Adipose tissue (tissue), 3 donors: ENCODE data around the gene RPLP2. TPM values are rescaled to one million over a fixed set of nuclear protein-coding genes. Genes with fewer than 3 reads are reported as not detected.

ENCODE experiments used
- H3K27ac ChIP-seq: one replicate; pipeline ENCODE4 v1.5.1; 2013; ENCODE audit warnings: low read depth, low read length
- WGBS, 3 donors: extraction: QIAGEN DNeasy Blood & Tissue Kit; methylation state at CpG; one replicate each; pipeline ENCODE4 v1.1.7; 2013; 5-methylcytosine and 5-hydroxymethylcytosine counted together
- polyA plus RNA-seq, 3 donors: library from polyadenylated mRNA; stranded (reverse); fragments of 200-250 nt; gene quantifications; one replicate each; pipeline ENCODE4 v1.2.3, GENCODE V29; 2013
- donor health status: healthy with polysubstance abuse.
- donor health status: Bipolar disorder and iron deficiency.
- donor health status: healthy.

RPLP2 gene
- polyA plus RNA-seq, 3 donors = 1,158 to 3,822 (median 2,898) TPM

DNA sequence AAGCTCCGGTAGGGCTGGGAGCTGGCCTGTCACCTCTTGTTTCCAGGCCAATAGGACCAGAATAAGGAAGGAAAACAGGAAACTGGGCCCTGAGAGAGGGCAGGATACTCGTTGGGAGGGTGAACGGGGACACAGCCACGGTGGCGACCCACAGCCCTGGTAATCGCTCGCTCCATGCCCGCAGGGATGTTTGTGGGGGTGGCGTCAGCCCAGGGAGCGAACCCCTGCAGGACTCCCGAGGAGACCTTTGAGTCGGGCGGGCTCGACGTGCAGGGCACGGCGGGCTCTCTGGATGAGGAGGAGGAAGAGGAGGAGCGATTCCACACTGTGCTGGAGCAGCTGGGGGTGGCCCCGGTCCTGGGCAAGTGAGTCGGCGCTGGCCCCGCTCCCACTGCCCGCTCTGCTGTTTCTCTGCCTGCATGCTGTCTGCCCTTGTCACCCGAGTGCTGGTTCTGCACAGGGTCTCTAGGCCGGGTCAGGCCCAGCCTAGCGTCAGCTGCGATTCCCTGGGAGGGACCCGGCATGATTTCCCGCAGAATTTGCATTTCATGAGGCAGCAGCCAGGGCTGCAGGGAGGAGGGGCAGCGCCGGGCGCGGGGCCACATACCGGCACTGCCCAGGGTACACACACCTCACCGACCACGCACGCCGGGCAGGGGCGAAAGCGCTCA, 19.5 kb downstream of the RPLP2 start:
- no peak overlapping the region for H3K27ac ChIP-seq
- WGBS, 3 donors = 5 to 33% (median 10%) methylated on average over 39 to 40 of the region's 40 CpGs

DNA sequence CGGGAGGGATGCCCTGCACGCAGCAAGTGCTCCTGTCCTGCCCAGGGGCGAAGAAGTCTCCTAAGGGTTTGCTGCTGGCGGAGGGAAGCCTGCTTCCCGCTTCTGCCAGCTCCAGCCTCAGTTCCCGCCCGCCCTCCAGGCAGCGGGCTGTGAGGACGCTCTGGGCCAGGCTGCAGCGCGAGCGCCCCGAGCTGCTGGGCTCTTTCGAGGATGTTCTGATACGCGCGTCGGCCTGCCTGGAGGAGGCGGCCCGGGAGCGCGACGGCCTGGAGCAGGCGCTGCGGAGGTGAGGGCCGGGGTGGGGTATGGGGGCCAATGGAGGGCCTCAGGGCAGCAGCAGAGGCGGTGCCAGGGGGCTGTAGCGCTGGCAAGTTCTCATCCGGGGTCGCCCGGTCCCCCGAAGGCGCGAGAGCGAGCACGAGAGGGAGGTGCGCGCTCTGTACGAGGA, 20.1 kb downstream of the RPLP2 start:
- no peak overlapping the region for H3K27ac ChIP-seq
- WGBS, 3 donors = 3 to 64% (median 3%) methylated on average over 31 to 39 of the region's 39 CpGs

DNA sequence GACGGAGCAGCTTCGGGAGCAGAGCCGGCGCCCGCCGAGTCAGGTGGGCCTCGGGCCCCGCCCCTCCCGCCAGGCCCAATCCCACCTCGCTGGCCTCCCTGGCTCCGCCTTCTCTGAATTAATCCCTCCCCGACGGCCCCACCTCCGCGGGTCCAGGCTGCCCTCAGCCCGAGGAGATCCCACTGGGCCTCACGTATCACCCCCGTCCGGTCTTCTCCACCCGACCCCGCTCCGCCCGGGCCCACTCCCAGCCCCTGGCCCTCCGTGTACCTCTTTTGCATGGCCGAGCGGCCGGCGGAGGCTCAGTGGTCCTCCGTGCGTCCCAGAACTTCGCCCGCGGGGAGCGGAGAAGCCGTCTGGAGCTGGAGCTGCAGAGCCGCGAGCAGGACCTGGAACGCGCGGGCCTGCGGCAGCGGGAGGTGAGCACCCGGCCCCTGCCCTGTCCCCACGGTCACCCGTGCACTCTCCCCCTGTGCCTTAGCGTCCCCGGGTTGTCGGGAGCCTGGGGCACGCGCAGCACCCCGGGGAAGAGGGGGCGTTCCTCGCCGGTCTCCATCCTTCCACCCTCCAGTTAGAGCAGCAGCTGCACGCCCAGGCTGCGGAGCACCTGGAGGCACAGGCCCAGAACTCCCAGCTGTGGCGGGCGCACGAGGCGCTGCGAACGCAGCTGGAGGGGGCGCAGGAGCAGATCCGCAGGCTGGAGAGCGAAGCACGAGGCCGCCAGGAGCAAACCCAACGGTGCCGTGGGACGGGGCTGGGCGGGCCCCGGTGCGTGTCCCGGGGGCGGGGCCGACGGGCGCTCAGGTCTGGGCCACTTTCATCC, 20.7 kb downstream of the RPLP2 start:
- 7 to 63% (median 9%) methylated on average over 68 to 78 of the region's 78 CpGs for WGBS, 3 donors
- no peak overlapping the region for H3K27ac ChIP-seq

DNA sequence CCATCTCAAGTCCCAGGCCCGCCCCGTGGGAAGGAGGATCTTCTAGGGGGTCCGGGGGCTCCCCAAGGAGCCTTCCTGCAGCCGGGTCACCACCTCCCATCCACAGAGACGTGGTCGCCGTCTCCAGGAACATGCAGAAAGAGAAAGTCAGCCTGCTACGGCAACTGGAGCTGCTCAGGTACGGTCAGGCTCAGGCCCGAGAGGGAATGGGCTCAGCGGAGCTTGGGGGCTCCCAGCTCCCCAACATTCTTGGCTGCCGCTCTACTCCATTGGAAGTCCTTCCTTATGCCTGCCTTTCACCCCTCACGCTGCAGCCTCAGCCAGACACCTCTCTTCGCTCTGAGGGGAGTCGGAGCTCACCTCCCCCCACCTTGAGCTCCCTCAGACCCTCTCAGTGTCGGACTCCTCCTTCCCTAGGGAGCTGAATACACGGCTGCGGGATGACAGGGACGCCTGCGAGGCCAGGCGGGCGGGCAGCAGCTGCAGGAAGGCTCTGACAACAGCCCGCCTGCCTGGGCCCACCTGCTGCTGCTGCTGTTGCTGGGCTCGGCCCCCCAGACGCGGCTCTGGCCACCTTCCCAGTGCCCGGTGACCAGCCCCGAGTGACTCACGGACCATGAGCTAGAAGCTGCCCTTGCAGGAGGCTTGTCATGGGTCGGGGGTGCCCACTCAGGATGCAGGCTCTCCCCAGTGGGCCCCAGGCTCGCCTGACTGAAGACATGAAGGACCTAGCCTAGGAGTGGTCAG, 21.5 kb downstream of the RPLP2 start:
- 68 to 81% (median 71%) methylated on average over 29 to 31 of the region's 31 CpGs for WGBS, 3 donors
- H3K27ac ChIP-seq = no peak overlapping the region

DNA sequence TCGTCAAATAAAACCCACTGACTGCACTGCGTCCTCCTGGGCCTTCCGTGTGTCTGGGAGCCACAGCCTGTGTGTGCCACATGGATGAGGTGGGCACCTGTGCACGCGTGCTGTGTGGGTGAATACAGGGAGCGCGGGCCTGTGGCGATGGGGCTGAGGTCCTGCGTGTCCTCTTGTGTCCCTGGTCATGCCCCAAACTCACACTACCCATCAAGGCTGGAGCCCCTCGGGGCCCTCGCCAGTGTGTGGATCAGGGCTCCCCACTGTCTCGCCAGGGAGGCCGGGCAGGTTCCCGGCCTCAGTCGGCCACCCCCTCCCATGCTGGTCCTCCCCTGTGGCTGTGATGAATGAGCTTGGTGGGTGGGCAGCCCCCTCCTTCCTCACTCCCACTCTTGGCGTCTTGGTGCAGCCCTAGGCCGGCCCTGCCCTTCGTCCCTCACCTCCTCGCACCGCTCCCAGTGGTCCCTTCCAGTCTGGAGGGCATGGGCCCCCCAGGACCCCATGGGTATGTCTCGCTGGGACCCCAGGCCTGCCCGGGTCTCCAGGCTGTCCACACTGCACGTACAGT, 22.3 kb downstream of the RPLP2 start:
- 62 to 71% (median 66%) methylated on average over 22 to 23 of the region's 23 CpGs for WGBS, 3 donors
- no peak overlapping the region for H3K27ac ChIP-seq

DNA sequence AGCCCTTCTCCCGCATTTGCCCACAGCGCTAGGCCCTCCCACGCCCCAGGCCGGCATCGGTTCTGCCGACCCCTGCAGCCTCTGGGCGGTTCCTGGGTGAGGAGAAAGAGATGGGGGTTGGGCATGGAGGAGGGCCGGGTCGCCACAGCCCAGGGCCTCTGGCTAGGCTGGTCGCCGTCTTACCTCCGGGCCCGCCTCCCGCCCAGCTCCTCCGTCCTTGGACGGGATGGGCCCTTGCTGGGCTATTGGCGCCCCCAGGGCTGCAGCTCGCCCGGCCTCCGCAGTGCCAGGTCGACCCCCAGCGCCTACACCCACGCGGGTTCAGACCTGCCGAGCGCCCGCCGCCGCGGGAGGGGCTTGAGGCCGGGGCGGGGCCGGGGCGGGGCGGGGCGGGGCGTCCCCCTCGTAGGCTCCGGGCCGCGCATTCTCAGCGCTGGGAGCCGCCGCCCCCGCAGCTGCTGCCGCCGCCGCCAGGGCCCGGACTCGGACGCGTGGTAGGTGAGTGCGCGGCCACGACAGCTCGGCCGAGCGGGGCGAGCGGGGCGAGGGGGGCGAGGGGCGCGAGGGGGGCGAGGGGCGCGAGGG, 22.9 kb downstream of the RPLP2 start, which contains the start of gene CD151:
Gene CD151 (plus strand): TSS at position 424 of the 585 bp plus-strand sequence. CDS start 3,118 bp downstream, outside the sequence.
- peak within 1 kb of the TSS; percentile 60 for H3K27ac ChIP-seq
- 2 to 3% (median 2%) methylated on average over 25 to 63 of the region's 67 CpGs for WGBS, 3 donors

DNA sequence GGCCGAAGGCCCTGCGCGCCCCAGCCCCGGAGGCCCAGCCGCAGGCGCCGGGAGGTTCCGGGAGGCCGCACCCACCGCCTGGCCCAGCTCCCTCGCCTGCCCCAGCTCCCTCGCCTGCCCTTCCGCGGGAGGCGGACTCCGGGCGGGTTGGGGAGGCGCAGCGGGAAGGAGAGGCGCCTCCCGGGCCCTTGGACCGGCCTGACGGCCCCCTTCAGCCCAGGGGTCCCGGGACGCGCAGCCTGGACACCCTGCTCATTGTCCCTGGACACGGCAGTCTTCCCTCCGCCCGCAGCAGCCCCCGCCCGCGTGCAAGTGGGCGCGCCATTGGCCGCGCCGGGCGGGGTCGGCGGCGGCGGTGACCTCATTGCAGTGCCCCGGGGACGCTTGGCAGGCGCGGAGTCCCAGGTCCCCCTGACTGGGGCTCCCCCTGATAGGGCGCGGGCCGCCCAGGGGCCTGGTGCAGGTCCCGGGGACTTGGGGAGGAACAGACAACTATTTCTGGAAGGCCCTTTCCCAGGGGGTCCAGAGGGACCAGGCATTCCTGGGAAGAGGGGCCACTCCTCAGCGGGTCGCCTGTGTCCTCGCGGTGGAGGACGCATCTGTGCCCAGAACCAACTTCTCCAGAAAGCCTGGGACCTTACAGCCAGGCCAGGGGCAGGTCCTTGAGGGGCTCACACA, 23.5 kb downstream of the RPLP2 start:
- WGBS, 3 donors = 0 to 2% (median 1%) methylated on average over 12 to 54 of the region's 55 CpGs
- peak overlapping the region; percentile 60 for H3K27ac ChIP-seq

DNA sequence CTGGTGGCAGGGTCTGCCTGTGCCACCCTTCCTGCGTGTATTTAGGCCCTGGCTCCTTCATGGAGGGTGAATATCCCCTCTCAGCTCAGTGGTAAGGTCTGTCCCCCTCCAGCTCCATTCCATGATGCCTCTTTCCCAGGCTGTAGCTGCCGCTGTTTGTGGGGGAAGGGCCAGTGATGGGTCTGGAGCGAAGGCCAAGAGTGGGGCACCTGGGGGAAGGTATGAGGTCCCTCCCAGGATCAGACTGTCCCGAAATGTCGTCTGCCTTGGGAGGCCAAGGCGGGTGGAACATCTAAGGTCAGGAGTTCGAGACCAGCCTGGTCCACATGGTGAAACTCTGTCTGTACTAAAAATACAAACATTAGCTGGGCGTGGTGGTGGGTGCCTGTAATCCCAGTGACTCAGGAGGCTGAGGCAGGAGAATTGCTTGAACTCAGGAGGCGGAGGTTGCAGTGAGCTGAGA, 24.1 kb downstream of the RPLP2 start:
- 26 to 44% (median 40%) methylated on average over 9 of the region's 9 CpGs for WGBS, 3 donors
- peak overlapping the region; percentile 60 for H3K27ac ChIP-seq

DNA sequence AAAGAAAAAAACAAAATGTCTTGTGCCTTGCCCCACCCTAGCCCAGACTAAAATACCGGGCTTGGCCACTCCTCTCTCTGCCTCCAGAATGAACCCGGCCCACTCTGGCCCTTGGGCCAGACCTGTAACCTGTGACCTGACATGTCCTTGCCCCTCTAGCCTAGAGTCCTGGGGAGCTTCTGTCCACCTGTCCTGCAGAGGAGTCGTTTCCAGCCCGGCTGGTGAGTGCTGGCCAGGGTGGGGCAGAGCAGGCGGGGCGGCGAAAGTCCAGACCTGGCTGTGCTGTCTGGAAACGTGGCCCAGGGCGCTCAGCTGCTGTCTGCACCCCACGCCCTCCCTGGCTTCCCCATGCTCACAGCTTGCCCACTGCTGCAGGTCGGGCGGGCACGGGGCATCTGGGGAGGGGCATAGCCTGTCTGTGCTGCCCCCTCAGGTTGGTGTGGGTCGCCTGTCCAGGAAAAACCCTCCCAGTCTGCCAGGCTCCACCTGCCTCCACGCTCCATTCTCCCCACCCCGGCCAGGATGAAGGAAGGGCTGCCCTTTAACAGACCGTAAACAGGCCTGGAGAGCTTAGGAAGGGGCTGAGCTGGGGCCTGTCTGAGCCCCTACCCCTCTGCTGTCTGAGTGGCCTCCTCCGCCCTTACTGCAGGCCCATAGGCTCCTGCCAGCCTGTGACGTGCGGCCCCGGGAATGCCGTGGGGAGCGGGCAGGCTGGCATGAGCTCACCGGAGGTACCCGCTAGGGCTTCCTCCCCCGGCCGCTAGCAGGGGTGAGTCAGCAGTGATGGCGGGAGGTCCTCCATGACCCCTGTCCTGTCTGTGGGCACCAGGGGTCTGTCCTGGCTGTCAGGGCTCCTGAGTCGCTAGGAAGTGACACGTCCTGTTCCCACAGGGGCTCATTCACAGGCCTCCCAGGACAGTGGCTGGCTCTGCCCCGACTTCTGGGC, 24.9 kb downstream of the RPLP2 start:
- peak overlapping the region; percentile 86 for H3K27ac ChIP-seq
- WGBS, 3 donors = 25 to 30% (median 27%) methylated on average over 30 to 31 of the region's 31 CpGs

DNA sequence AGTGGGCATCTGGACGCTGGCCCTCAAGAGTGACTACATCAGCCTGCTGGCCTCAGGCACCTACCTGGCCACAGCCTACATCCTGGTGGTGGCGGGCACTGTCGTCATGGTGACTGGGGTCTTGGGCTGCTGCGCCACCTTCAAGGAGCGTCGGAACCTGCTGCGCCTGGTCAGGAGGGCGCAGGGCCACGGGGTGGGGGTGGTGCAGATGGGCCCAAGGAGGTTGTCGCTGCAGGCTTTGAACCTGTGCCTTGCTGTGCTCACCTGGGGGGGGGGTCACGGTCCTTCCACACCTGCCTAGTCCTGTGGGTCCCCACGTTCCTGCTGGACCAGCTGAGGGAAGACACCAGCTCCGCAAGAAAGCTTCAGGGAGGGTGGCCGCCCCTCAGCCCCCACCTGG, 26.5 kb downstream of the RPLP2 start:
- H3K27ac ChIP-seq = no peak overlapping the region
- 85 to 92% (median 90%) methylated on average over 14 of the region's 14 CpGs for WGBS, 3 donors

DNA sequence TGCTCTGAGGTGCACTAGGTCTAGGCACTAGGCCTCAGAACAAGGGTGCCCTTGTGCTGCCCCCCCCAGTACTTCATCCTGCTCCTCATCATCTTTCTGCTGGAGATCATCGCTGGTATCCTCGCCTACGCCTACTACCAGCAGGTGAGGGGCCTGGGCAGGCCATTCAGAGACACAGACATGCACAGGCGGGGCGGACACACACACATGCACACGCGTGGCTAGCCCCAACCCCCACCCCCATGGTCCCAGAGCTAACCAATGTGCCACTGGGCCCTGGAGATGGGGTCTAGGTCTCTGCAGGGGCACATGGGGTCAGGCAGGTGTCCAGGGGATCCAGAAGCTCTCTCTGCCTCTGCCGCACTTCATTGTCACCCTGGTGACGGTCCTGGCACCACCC, 26.9 kb downstream of the RPLP2 start:
- 80 to 90% (median 87%) methylated on average over 9 of the region's 9 CpGs for WGBS, 3 donors
- H3K27ac ChIP-seq = no peak overlapping the region

DNA sequence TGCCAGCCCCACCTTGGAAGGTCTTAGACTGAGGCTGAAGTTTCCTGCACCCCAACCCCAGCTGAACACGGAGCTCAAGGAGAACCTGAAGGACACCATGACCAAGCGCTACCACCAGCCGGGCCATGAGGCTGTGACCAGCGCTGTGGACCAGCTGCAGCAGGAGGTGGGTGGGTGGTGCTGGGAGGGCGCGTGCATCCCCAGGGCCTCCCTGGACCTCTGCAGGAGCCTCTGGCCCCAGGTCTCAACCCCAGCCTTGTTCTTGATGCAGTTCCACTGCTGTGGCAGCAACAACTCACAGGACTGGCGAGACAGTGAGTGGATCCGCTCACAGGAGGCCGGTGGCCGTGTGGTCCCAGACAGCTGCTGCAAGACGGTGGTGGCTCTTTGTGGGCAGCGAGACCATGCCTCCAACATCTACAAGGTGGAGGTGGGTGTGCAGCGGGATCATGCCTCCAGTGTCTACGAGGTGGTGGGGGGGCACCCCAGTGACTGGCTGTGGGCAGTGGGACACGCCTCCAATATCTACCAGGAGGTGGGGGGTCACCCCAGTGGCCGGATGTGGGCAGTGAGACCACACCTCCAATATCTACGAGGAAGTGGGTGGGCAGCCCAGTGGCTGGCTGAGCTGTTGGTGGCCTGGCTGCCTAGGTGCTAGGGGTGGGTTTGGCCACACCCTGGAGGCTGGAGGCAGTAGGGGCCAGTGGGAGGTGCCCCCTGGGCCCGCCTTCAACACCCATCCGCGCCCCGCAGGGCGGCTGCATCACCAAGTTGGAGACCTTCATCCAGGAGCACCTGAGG, 27.6 kb downstream of the RPLP2 start:
- H3K27ac ChIP-seq = no peak overlapping the region
- WGBS, 3 donors = 81 to 84% (median 83%) methylated on average over 21 to 22 of the region's 22 CpGs

DNA sequence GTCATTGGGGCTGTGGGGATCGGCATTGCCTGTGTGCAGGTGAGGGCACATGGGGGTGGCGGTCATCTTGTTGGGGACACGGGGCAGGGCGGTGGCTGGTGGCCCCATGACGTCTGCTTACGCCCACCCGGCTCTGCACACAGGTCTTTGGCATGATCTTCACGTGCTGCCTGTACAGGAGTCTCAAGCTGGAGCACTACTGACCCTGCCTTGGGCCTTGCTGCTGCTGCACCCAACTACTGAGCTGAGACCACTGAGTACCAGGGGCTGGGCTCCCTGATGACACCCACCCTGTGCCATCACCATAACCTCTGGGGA, 28.2 kb downstream of the RPLP2 start:
- WGBS, 3 donors = 66 to 74% (median 73%) methylated on average over 8 of the region's 8 CpGs
- no peak overlapping the region for H3K27ac ChIP-seq

DNA sequence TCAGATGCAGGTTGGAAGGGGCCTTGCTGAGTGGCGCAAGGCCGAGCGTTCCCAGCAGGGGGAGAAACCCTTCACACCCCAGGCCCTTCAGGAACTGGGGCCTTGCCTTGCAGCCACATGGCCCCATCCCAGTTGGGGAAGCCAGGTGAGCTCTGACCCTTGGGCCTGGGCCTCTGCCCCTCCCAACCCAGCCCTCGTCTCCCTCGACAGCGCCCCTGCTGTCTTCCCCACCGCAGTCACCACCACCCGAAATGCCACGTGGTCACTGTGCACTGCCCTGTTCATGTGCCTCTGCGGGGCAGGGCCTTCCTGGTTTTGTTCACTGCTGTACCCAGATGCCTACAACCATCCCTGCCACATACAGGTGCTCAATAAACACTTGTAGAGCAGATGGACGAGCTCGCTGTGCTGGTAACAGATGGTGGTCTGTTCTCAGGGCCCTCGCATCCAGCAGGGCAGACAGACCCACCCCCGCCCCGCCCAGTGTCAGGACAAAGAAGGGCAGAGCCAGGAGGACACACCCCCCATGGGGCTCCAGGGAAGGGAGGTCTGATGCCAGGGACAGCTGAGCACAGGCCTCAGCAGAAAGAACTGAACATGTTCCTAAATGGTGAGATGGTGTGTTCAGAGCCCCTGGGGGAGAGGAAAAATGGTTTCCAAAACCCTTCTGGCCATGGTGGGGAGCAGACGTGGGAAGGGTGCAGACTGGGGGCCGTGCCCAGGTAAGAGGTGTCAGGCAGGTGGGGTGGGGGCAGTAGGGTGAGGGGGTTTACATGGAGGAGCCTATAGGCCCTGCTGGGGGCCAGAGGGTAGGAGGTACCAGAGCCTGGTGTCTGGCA, 28.9 kb downstream of the RPLP2 start:
- 29 to 60% (median 55%) methylated on average over 17 of the region's 17 CpGs for WGBS, 3 donors
- H3K27ac ChIP-seq = no peak overlapping the region

DNA sequence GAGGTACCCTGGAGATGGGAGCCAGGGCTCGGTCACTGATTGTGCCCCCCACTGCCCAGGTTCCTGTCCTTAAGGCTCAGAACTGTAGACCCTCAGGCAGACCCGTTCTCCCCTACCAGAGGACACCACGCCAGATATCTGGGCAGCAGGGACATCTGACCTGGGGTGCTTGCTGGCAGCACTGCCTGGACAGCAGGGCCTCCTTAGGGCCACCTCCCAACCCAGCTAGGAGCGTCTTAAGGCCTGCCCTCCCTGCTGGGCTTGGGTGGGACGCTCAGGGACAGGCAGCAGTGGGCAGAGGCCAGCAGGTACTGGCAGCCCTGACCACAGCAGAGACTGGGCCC, 29.5 kb downstream of the RPLP2 start:
- no peak overlapping the region for H3K27ac ChIP-seq
- 90 to 96% (median 94%) methylated on average over 5 of the region's 5 CpGs for WGBS, 3 donors
